Heart left ventricle (tissue), 13 donors: ENCODE data around the gene HNRNPL.

ENCODE experiments used
- CTCF ChIP-seq, 12 donors: fragments of 200-600 bp; sonication (generic) in 4 of 12; IDR thresholded peaks; one replicate each; pipeline versions ENCODE4 v1.5.0 to v1.8.0; 2018 to 2022; ENCODE audit warnings: antibody characterized with exemption in 12 of 12, mild to moderate bottlenecking in 5 of 12
- POLR2A ChIP-seq, 2 donors: fragments of 450-650 bp; IDR thresholded peaks; one replicate each; pipeline ENCODE4 v1.6.1; 2017; ENCODE audit warnings: antibody characterized with exemption in 2 of 2, mild to moderate bottlenecking in 2 of 2, moderate library complexity in 2 of 2
- donor health status: ischemic (EF 13 %, LVEDD 7.1; RV severe dilation, severe dysfunction).
- donor health status: DM: no; HTN: yes; CAD: no.
- donor health status: DM: no; HTN: no; CAD: no.
- donor health status: ischemic (EF 25% LVEDD 6.9; RV normal size, moderate dysfunction).
- donor health status: ischemic (EF 25% LVEDD 5.7; RV mildly dilated, moderate dysfunction).
- donor health status: ischemic (EF 35%, LVEDD 5.7; RV mildly dilated, moderate dysfunction).
- donor health status: nonischemic (EF 11% LVEDD 7.7; RV severe dilation, severe dysfunction).
- donor health status: DM: yes; HTN: yes; CAD: no.
- donor health status: PGD.
- donor health status: ischemic (EF 29% LVEDD 5.4; RV normal size, mild dysfunction).
- donor health status: nonischemic (EF 23%, LVEDD 6.1; RV moderate dilation, normal function).

DNA sequence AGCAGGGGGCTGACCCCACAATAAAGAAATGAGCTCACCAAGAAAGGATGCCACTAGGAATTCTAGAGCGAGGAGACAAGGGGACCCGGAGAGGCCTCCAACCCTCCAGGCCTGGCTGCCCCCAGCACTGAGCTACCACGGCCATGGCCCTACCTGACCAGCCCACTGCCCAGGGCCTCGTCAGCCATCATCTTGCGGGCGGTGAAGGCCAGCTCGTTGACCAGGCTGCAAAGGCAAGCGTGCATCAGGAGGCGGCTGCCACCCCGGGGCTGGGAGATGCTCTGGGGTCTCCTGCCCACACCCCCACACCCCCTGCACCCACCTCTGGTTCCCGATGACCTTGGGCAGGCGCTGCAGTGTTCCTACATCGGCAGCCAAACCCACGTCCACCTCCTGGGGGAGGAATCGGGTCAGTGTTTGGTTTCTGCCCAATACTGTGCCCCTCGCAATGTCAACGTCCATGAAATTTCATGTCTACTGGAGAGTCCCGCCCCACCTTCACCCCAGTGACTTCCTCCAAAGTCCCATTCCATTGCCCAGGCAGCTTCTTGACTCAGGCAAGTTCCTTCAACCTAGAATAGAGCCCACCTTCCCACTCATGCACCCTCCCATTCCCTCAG, 33.5 kb downstream of the HNRNPL start:
- TF ChIP-seq CTCF (IDR thresholded peaks at IDR 0.05) = no peak
- TF ChIP-seq POLR2A (IDR thresholded peaks at IDR 0.05) = no peak
